ENCODE data around the gene CSNK1G2. TPM values are rescaled to one million over a fixed set of nuclear protein-coding genes. Genes with fewer than 3 reads are reported as not detected.

Gene CSNK1G2
- total RNA-seq, 1 donor from 2014 or later, result 77.6 TPM

GRCh38 chr19:1944916-1945561, 4.1 kb downstream of the CSNK1G2 start:
- TF ChIP-seq POLR2AphosphoS5 (IDR thresholded peaks at IDR 0.05; ENCODE audit: insufficient read depth in 1 of 2, low read depth in 1 of 2) (no peak), CTCF (IDR thresholded peaks at IDR 0.05) (no peak), POLR2A (IDR thresholded peaks at IDR 0.05) (no peak)
- Histone ChIP-seq H3K4me1 (peaks cover 51% of the 10 kb centered on the region), H3K9me3 (no peaks in the 10 kb centered on the region)

GRCh38 chr19:1945899-1946298, 4.9 kb downstream of the CSNK1G2 start:
- no peak for DNase-seq (ENCODE audit: extremely low spot score in 2 of 2)
- intact Hi-C loops (cut with DNase I), result no loop called here
- TF ChIP-seq POLR2AphosphoS5 (IDR thresholded peaks at IDR 0.05; ENCODE audit: insufficient read depth in 1 of 2, low read depth in 1 of 2) (no peak), CTCF (IDR thresholded peaks at IDR 0.05) (peak in 1 of 3 experiments; percentile 26), POLR2A (IDR thresholded peaks at IDR 0.05) (no peak)
- no peak overlapping the region for H3K4me3 ChIP-seq
- H3K4me1 ChIP-seq, result peaks cover 48% of the 10 kb centered on the region
- H3K9me3 ChIP-seq, result no peaks in the 10 kb centered on the region
- no peaks in the 10 kb centered on the region for H3K36me3 ChIP-seq
- H3K27ac ChIP-seq, result no peak overlapping the region
- H3K27me3 ChIP-seq, result no peaks in the 10 kb centered on the region

More at GRCh38 chr19:1944916-1945561, 4.1 kb downstream of the CSNK1G2 start:
- Histone ChIP-seq H3K27ac (no peak overlapping the region), H3K27me3 (no peaks in the 10 kb centered on the region), H3K4me3 (no peak overlapping the region), H3K36me3 (no peaks in the 10 kb centered on the region)
- DNase-seq (ENCODE audit: extremely low spot score in 2 of 2), result no peak
- intact Hi-C loops (cut with DNase I), result no loop called here

- H3K27me3 ChIP-seq, result no peaks in the 10 kb centered on the region
- H3K4me3 ChIP-seq, result no peak overlapping the region
- no peaks in the 10 kb centered on the region for H3K36me3 ChIP-seq
- no peaks in the 10 kb centered on the region for H3K9me3 ChIP-seq
- DNase-seq (ENCODE audit: extremely low spot score in 2 of 2), result no peak
- H3K4me1 ChIP-seq, result peaks cover 39% of the 10 kb centered on the region
- TF ChIP-seq POLR2AphosphoS5 (IDR thresholded peaks at IDR 0.05; ENCODE audit: insufficient read depth in 1 of 2, low read depth in 1 of 2) (no peak), POLR2A (IDR thresholded peaks at IDR 0.05) (no peak), CTCF (IDR thresholded peaks at IDR 0.05) (no peak)
- intact Hi-C loops (cut with DNase I), result no loop called here
- H3K27ac ChIP-seq, result no peak overlapping the region
Observed at GRCh38 chr19:1947651-1948209, 6.8 kb downstream of the CSNK1G2 start.

- Histone ChIP-seq H3K27ac (no peak overlapping the region), H3K9me3 (no peaks in the 10 kb centered on the region), H3K36me3 (no peaks in the 10 kb centered on the region), H3K4me1 (peaks cover 21% of the 10 kb centered on the region), H3K27me3 (no peaks in the 10 kb centered on the region), H3K4me3 (no peak overlapping the region)
- DNase-seq (ENCODE audit: extremely low spot score in 2 of 2), result no peak
- intact Hi-C loops (cut with DNase I), result no loop called here
- TF ChIP-seq CTCF (IDR thresholded peaks at IDR 0.05) (no peak), POLR2A (IDR thresholded peaks at IDR 0.05) (no peak), POLR2AphosphoS5 (IDR thresholded peaks at IDR 0.05; ENCODE audit: insufficient read depth in 1 of 2, low read depth in 1 of 2) (no peak)
Observed at GRCh38 chr19:1949304-1950101, 8.5 kb downstream of the CSNK1G2 start.

All from vagina (tissue), 2 donors.